Fibroblast of lung (primary cell): Measurements from ENCODE around the gene AK5. TPM values are rescaled to one million over a fixed set of nuclear protein-coding genes. Genes with fewer than 3 reads are reported as not detected.
A peak's percentile ranks its signal among the peaks of the same experiment; 100 is the strongest.

ENCODE experiments used
- DNase-seq, 2 donors: peaks; one replicate each; pipeline versions ENCODE4 v3.0.0 to v3.0.0-alpha.2; 2010; ENCODE audit warnings: low read depth in 2 of 2
- H2AFZ ChIP-seq: 2 replicates; pipeline ENCODE4 v1.5.1; 2012; ENCODE audit warnings: low read length, control low read depth, inconsistent platforms
- H3K27ac ChIP-seq: 2 replicates; pipeline ENCODE4 v1.5.1; 2011; ENCODE audit warnings: low read length, control low read depth; ENCODE audit not compliant: insufficient read depth
- H3K27me3 ChIP-seq: 2 replicates; pipeline ENCODE4 v1.5.1; 2011; ENCODE audit warnings: mild to moderate bottlenecking, low read length; ENCODE audit not compliant: control insufficient read depth, insufficient read depth
- H3K36me3 ChIP-seq: 2 replicates; pipeline ENCODE4 v1.5.1; 2011; ENCODE audit warnings: low read length; ENCODE audit not compliant: control insufficient read depth, insufficient read depth
- H3K4me1 ChIP-seq: 2 replicates; pipeline ENCODE4 v1.5.1; 2011; ENCODE audit warnings: low read length; ENCODE audit not compliant: control insufficient read depth, insufficient read depth; ENCODE audit errors: extremely low read depth
- H3K4me2 ChIP-seq: 2 replicates; pipeline ENCODE4 v1.5.1; 2011; ENCODE audit warnings: low read length, control low read depth; ENCODE audit not compliant: insufficient read depth; ENCODE audit errors: extremely low read depth
- H3K4me3 ChIP-seq, 4 experiments: fragments of 200-600 bp in 1 of 4; sonication (generic) in 1 of 4; replicated peaks in 1 of 4; 2 replicates each; pipeline ENCODE4 v1.5.1; 2011 to 2016; ENCODE audit warnings: low read length in 4 of 4, low read depth in 3 of 4, mild to moderate bottlenecking in 3 of 4, control low read depth in 2 of 4, inconsistent platforms in 1 of 4, mixed read lengths in 1 of 4; ENCODE audit not compliant: insufficient read depth in 1 of 4; ENCODE audit errors: control extremely low read depth in 1 of 4
- H3K79me2 ChIP-seq: 2 replicates; pipeline ENCODE4 v1.5.1; 2012; ENCODE audit warnings: mild to moderate bottlenecking, low read length, inconsistent platforms; ENCODE audit not compliant: control insufficient read depth, insufficient read depth
- H3K9ac ChIP-seq: 2 replicates; pipeline ENCODE4 v1.5.1; 2011; ENCODE audit warnings: mild to moderate bottlenecking, low read length, control low read depth; ENCODE audit not compliant: insufficient read depth
- H3K9me3 ChIP-seq: 2 replicates; pipeline ENCODE4 v1.5.1; 2012; ENCODE audit warnings: low read depth, low read length; ENCODE audit not compliant: control insufficient read depth, insufficient read depth
- H4K20me1 ChIP-seq: 2 replicates; pipeline ENCODE4 v1.5.1; 2011; ENCODE audit warnings: low read length; ENCODE audit not compliant: control insufficient read depth, insufficient read depth; ENCODE audit errors: extremely low read depth
- EZH2 ChIP-seq: IDR thresholded peaks from 2 replicates; pipeline ENCODE4 v1.5.1; 2012; ENCODE audit warnings: low read length, control low read depth, mild to moderate bottlenecking; ENCODE audit errors: missing control alignments
- polyA plus RNA-seq, 2 donors: library from polyadenylated mRNA; depleted of rRNA in 1 of 2; stranded (reverse) in 1 of 2; unstranded in 1 of 2; fragments of >200 nt; gene quantifications; 2 replicates each; pipeline ENCODE4 v1.2.1, GENCODE V29; 2011 to 2012; ENCODE audit warnings: missing spikeins in 1 of 2
- total RNA-seq: library from RNA; depleted of rRNA; stranded (reverse); fragments of >200 nt; gene quantifications from 2 replicates; pipeline ENCODE4 v1.2.1, GENCODE V29; 2014
- TF ChIP-seq, protein P1 (sequence below), 2 donors: IDR thresholded peaks in 1 of 2; conservative IDR thresholded peaks in 1 of 2; 1 replicate in 1 of 2; 2 replicates in 1 of 2; pipeline ENCODE4 v1.5.1; 2011 to 2012; ENCODE audit warnings: low read length in 2 of 2, control low read depth in 1 of 2, inconsistent platforms in 1 of 2, low read depth in 1 of 2, mild to moderate bottlenecking in 1 of 2

Gene AK5
- total and polyA plus RNA-seq, 2 donors (not counting 1 experiment from before 2014, with no cell fraction given): 37.9 to 87.7 TPM

DNA sequence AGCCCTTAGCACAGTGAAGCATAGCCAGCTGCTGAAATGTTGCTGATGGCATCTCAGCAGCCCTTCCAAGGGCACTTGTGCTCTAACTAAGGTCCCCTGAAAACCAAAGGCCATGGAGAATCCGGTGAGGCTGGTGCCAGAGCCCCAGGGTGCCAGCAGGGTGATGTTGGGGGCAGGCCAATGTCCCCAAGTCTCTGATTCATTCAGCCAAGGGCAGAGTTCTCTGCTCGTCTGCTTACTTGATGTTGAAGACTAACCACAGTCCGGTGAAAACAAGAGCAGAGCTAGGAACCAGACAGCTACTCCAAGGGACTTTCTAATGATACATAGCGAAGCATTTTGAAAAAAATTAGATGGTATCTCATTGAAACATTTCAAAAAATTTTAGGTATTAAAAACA lies 250.8 kb downstream of the AK5 start:
- Histone ChIP-seq H3K4me3 (no peak overlapping the region), H3K9ac (no peak overlapping the region), H3K27ac (no peak overlapping the region), H3K79me2 (no peaks in the 10 kb centered on the region), H3K4me1 (peaks cover 13% of the 10 kb centered on the region), H3K9me3 (no peaks in the 10 kb centered on the region), H3K36me3 (no peaks in the 10 kb centered on the region), H4K20me1 (no peaks in the 10 kb centered on the region), H2AFZ (no peak overlapping the region), H3K27me3 (no peaks in the 10 kb centered on the region), H3K4me2 (no peak overlapping the region)
- no peak for DNase-seq
- no peak for TF ChIP-seq EZH2
- TF ChIP-seq, protein P1, sequence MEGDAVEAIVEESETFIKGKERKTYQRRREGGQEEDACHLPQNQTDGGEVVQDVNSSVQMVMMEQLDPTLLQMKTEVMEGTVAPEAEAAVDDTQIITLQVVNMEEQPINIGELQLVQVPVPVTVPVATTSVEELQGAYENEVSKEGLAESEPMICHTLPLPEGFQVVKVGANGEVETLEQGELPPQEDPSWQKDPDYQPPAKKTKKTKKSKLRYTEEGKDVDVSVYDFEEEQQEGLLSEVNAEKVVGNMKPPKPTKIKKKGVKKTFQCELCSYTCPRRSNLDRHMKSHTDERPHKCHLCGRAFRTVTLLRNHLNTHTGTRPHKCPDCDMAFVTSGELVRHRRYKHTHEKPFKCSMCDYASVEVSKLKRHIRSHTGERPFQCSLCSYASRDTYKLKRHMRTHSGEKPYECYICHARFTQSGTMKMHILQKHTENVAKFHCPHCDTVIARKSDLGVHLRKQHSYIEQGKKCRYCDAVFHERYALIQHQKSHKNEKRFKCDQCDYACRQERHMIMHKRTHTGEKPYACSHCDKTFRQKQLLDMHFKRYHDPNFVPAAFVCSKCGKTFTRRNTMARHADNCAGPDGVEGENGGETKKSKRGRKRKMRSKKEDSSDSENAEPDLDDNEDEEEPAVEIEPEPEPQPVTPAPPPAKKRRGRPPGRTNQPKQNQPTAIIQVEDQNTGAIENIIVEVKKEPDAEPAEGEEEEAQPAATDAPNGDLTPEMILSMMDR (conservative IDR thresholded peaks at IDR 0.05 in 1 of 2, IDR thresholded peaks at IDR 0.05 in 1 of 2; ENCODE audit: low read depth in 1 of 2, low read length in 2 of 2): no peak

GRCh38 chr1:77533660-77534305 lies 252.0 kb downstream of the AK5 start:
- H3K4me1 ChIP-seq: peaks cover 20% of the 10 kb centered on the region
- no peaks in the 10 kb centered on the region for H4K20me1 ChIP-seq
- peak overlapping the region; percentile 34 for H3K27ac ChIP-seq
- TF ChIP-seq EZH2: no peak
- TF ChIP-seq, protein P1 (conservative IDR thresholded peaks at IDR 0.05 in 1 of 2, IDR thresholded peaks at IDR 0.05 in 1 of 2; ENCODE audit: low read depth in 1 of 2, low read length in 2 of 2): peak; percentile 77 to 91
- H3K79me2 ChIP-seq: no peaks in the 10 kb centered on the region
- H3K9me3 ChIP-seq: no peaks in the 10 kb centered on the region
- peak overlapping the region; percentile 4 for H3K4me2 ChIP-seq
- peak; percentile 65 to 83 for DNase-seq
- no peak overlapping the region for H3K9ac ChIP-seq
- no peaks in the 10 kb centered on the region for H3K27me3 ChIP-seq
- peak overlapping the region; percentile 54 for H2AFZ ChIP-seq
- no peaks in the 10 kb centered on the region for H3K36me3 ChIP-seq
- no peak overlapping the region for H3K4me3 ChIP-seq

DNA sequence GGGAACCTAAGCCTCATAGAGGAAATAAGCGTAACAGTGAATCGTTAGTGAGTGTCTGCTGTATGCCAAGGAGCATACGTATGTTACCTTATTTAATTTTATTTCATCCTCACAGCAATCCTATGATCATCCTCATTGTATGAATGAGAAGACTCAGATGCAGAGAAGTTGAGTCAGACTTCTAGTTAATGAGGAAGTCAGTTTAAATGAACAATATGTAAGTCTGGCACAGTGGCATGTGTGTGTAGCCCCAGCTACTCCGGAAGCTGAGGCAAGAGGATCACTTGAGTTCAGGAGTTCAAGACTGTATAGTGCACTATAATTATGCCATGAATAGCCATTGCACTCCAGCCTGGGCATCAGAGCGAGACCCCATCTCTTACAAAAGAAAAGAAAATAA lies 252.6 kb downstream of the AK5 start:
- no peak overlapping the region for H2AFZ ChIP-seq
- DNase-seq: peak in 1 of 2 donors; percentile 68
- H3K4me1 ChIP-seq: peaks cover 22% of the 10 kb centered on the region

More for the DNA sequence above, 252.6 kb downstream of the AK5 start:
- Histone ChIP-seq H3K27ac (peak overlapping the region; percentile 34), H3K79me2 (no peaks in the 10 kb centered on the region), H3K27me3 (no peaks in the 10 kb centered on the region), H3K9me3 (no peaks in the 10 kb centered on the region), H3K4me2 (no peak overlapping the region), H3K4me3 (no peak overlapping the region), H3K36me3 (no peaks in the 10 kb centered on the region), H4K20me1 (no peaks in the 10 kb centered on the region), H3K9ac (no peak overlapping the region)
- TF ChIP-seq EZH2: no peak
- TF ChIP-seq, protein P1 (conservative IDR thresholded peaks at IDR 0.05 in 1 of 2, IDR thresholded peaks at IDR 0.05 in 1 of 2; ENCODE audit: low read depth in 1 of 2, low read length in 2 of 2): no peak
